Immature natural killer cell (primary cell): ENCODE data around the gene ZBTB7C. TPM values are rescaled to one million over a fixed set of nuclear protein-coding genes. Genes with fewer than 3 reads are reported as not detected.

Experiments
- DNase-seq, 3 donors: peaks; one replicate each; pipeline ENCODE4 v3.0.0; 2022; ENCODE audit warnings: mixed read lengths in 1 of 3
- H3K27ac Mint-ChIP-seq, 6 donors: one replicate each; pipeline ENCODE4 v1.8.0; 2020; ENCODE audit warnings: mixed read lengths in 6 of 6, mild to moderate bottlenecking in 5 of 6, inconsistent platforms in 4 of 6, moderate library complexity in 3 of 6
- H3K27me3 Mint-ChIP-seq, 3 donors: one replicate each; pipeline ENCODE4 v1.8.0; 2020 to 2021; ENCODE audit warnings: low read depth in 3 of 3, mild to moderate bottlenecking in 3 of 3, mixed read lengths in 3 of 3, moderate library complexity in 3 of 3, inconsistent platforms in 1 of 3
- H3K36me3 Mint-ChIP-seq, 3 donors: one replicate each; pipeline ENCODE4 v1.8.0; 2020; ENCODE audit warnings: mixed read lengths in 3 of 3, inconsistent platforms in 2 of 3, mild to moderate bottlenecking in 2 of 3
- H3K4me1 Mint-ChIP-seq, 2 donors: one replicate each; pipeline ENCODE4 v1.8.0; 2020; ENCODE audit warnings: inconsistent platforms in 2 of 2, mild to moderate bottlenecking in 2 of 2, mixed read lengths in 2 of 2, moderate library complexity in 1 of 2
- H3K4me3 Mint-ChIP-seq, 5 donors: one replicate each; pipeline ENCODE4 v1.8.0; 2020; ENCODE audit warnings: mild to moderate bottlenecking in 5 of 5, mixed read lengths in 5 of 5, inconsistent platforms in 3 of 5, moderate library complexity in 3 of 5
- H3K9me3 Mint-ChIP-seq, 6 donors: one replicate each; pipeline ENCODE4 v1.8.0; 2020; ENCODE audit warnings: mild to moderate bottlenecking in 6 of 6, mixed read lengths in 6 of 6, inconsistent platforms in 4 of 6, moderate library complexity in 3 of 6
- polyA plus RNA-seq, 3 donors: library from polyadenylated mRNA; unstranded; fragments of 300-500 nt; fragmentation: Illumina TruSeq; gene quantifications; one replicate each; pipeline ENCODE4 v1.2.3, GENCODE V29; 2021

ZBTB7C gene
- polyA plus RNA-seq, 3 donors from 2014 or later: not detected

DNA sequence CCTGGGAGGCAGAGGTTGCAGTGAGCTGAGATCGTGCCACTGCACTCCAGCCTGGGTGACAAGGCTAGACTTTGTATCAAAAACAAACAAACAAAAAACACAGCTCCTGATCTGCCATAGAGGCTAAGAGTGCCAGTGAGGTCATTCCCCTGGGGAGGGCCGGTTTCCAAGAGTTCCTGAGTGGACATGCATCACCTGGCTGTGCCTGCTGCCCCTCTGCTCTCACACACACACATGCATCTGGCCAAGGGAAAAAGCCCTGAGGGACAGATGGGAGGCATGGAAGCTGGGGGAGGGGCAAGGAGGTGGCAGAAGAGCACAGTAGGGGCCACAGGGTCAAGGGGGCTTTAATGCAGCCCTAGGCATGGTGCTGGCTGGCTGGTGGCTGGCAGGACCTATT is 60.4 kb downstream of the ZBTB7C start:
- H3K27me3 Mint-ChIP-seq: peaks cover 2% of the 10 kb centered on the region in 3 donors
- no peaks in the 10 kb centered on the region for H3K4me1 Mint-ChIP-seq
- H3K36me3 Mint-ChIP-seq: no peaks in the 10 kb centered on the region

DNA sequence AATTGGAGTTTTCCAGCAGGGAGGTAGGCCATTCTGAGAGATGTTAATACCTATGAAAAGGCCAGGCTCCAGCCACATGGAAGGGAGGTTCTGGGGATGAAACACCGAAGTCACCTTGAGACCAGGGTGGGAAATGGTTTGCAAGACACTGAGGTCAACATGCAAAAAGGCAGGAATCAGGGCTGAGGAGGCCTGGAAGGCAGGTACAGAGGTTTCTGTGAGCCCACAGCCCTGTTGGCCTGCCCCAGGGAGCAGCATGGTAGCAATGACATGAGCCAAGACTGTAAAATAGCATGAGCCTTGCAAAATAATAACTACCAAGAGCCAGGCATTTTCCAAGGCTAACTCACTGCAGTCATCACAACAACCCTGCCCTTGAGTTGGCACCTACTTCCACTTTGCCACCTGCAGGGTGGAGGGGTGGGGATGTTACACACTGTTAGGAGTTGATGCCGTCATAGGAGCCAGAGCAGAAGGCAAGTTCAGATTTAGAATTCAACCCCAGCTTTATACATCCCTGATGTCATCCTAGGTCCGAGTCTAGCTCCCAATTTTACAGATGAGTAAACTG is 61.3 kb downstream of the ZBTB7C start:
- Mint-ChIP-seq H3K9me3 (no peaks in the 10 kb centered on the region), H3K4me3 (no peak overlapping the region), H3K4me1 (no peaks in the 10 kb centered on the region), H3K36me3 (no peaks in the 10 kb centered on the region), H3K27ac (no peak overlapping the region), H3K27me3 (peaks cover 2% of the 10 kb centered on the region in 3 donors)
- no peak for DNase-seq

More for the DNA sequence above, 60.4 kb downstream of the ZBTB7C start:
- Mint-ChIP-seq H3K4me3 (no peak overlapping the region), H3K9me3 (no peaks in the 10 kb centered on the region), H3K27ac (no peak overlapping the region)
- no peak for DNase-seq

DNA sequence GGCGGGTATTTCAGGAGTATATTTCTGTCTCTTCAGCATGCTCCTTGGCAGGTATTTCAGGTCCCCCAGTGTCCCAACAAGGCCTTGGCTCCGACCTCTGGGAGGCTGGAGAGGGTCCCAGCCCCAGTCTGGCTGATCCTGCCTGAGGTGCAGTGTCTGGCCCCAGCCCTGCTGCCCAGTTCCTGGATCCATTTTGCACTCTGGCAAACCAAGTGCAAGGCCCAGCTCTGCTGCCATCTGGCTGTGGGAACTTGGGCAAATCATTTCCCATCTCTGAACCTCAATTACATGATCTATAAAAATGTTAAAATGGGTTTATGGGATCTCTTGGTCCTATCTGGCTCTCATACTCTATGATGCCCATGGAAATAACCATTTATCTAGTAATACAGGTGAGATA is 63.6 kb downstream of the ZBTB7C start:
- Mint-ChIP-seq H3K9me3 (no peaks in the 10 kb centered on the region), H3K4me1 (no peaks in the 10 kb centered on the region), H3K27me3 (peaks cover 0 to 2% (median 0%) of the 10 kb centered on the region in 3 donors), H3K4me3 (no peak overlapping the region), H3K27ac (no peak overlapping the region), H3K36me3 (no peaks in the 10 kb centered on the region)
- no peak for DNase-seq

DNA sequence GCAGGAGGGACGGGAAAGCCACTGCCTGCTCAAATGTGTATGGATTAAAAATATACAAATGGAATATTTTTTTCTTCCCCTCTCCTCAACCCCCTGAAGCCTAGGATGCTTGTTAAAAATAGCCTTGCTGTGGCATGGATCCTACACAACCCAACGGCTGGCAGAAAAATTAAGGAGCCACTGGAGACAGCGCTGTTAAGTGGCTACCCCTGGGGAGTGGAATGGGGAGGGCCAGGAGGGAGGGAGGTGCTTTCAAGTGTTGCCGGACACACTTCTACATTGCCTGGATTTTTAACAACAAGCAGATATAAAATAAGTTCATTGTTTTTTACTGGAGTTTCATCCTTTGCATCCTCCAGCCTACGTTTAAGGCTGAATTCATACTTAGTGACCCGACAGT is 66.6 kb downstream of the ZBTB7C start:
- Mint-ChIP-seq H3K4me1 (no peaks in the 10 kb centered on the region), H3K9me3 (no peaks in the 10 kb centered on the region), H3K4me3 (no peak overlapping the region), H3K36me3 (no peaks in the 10 kb centered on the region), H3K27ac (no peak overlapping the region), H3K27me3 (peaks cover 0 to 2% (median 0%) of the 10 kb centered on the region in 3 donors)
- no peak for DNase-seq

DNA sequence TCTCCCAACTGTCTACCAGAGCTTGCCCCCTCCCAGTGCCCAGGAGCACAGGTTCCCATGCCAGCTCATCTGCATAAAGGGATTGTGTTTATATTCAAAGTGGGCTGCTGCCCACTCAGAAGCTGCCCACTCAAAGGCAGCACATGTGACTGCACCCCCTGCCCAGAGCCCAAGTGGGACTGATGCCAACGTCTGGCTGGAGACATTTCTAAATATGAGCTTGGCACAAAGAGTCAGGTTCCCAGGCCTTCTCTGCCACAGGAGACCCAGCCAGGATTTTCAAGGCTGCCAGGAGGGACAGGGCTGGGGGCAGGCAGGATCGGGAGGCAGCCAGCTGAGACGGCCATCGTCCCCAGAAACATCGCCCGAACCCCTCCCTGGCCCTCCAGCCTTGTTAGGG is 67.1 kb downstream of the ZBTB7C start:
- no peak for DNase-seq
- H3K27me3 Mint-ChIP-seq: peaks cover 0 to 2% (median 0%) of the 10 kb centered on the region in 3 donors
- no peaks in the 10 kb centered on the region for H3K4me1 Mint-ChIP-seq
- no peak overlapping the region for H3K27ac Mint-ChIP-seq
- H3K9me3 Mint-ChIP-seq: no peaks in the 10 kb centered on the region
- no peak overlapping the region for H3K4me3 Mint-ChIP-seq
- no peaks in the 10 kb centered on the region for H3K36me3 Mint-ChIP-seq

DNA sequence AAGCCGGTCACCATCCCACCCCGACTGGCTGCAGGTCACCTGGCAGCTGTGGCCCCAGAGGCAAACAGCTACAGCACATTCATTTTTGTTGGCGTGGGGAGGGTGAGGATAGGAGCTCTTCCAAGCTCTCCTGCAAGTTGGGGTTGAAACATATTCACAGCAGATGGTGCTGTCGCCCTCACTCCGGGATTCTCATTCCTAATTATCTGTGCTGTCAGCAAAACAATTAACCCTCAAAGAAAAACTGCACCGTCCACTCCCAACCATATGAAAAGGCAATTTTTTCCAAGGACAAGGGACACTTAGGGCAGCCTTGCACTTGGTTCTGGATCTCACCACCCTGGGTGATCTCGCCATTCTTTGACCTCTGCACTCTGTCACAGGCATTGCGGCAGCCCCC is 68.6 kb downstream of the ZBTB7C start:
- Mint-ChIP-seq H3K36me3 (no peaks in the 10 kb centered on the region), H3K27me3 (peaks cover 0 to 2% (median 0%) of the 10 kb centered on the region in 3 donors), H3K9me3 (no peaks in the 10 kb centered on the region), H3K4me1 (no peaks in the 10 kb centered on the region), H3K4me3 (no peak overlapping the region), H3K27ac (no peak overlapping the region)
- DNase-seq: no peak

DNA sequence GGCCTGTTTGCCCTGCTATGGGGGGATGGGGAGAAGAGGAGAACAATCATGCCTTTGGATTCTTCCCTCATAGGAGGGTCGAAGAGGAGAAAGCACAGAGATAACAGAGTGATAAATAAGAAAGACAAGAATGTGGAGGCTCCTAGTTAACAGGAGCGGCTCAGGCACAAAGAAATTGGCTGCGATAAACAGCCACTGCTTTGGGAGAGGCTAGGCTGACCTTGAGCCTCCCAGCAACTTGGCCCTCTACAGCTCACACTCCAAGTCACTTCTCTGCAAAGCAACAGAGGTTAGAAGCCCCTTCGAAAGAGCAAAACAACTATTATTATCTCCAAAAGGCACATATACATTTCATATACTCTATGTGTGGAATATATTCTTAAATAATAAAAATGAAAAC is 69.5 kb downstream of the ZBTB7C start:
- H3K9me3 Mint-ChIP-seq: no peaks in the 10 kb centered on the region
- H3K36me3 Mint-ChIP-seq: no peaks in the 10 kb centered on the region
- peaks cover 0 to 2% (median 0%) of the 10 kb centered on the region in 3 donors for H3K27me3 Mint-ChIP-seq
- no peak overlapping the region for H3K27ac Mint-ChIP-seq
- H3K4me1 Mint-ChIP-seq: no peaks in the 10 kb centered on the region
- H3K4me3 Mint-ChIP-seq: no peak overlapping the region
- DNase-seq: no peak

DNA sequence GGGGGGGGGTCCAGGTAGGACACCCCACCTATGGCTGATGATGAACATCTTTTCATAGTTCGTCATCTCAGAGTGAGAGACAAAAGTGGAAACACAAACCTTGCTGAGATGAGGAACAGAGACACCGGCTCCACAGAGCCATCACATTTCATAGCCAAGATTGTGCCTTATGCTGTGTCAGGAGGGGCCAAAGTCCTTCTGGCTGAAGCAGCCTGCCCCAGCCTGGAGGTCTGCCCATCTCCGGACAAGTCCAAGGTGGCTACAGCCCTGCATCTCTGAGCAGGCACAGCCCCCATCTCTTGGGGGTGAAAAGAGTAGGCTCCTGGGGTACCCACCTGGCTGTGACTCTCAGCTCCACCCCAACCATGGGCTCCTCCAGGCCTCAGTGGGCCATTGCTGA is 70.3 kb downstream of the ZBTB7C start:
- no peak for DNase-seq
- no peak overlapping the region for H3K4me3 Mint-ChIP-seq
- no peak overlapping the region for H3K27ac Mint-ChIP-seq
- peaks cover 0 to 1% (median 0%) of the 10 kb centered on the region in 6 donors for H3K9me3 Mint-ChIP-seq
- no peaks in the 10 kb centered on the region for H3K4me1 Mint-ChIP-seq
- peaks cover 0 to 4% (median 0%) of the 10 kb centered on the region in 3 donors for H3K27me3 Mint-ChIP-seq
- H3K36me3 Mint-ChIP-seq: no peaks in the 10 kb centered on the region

DNA sequence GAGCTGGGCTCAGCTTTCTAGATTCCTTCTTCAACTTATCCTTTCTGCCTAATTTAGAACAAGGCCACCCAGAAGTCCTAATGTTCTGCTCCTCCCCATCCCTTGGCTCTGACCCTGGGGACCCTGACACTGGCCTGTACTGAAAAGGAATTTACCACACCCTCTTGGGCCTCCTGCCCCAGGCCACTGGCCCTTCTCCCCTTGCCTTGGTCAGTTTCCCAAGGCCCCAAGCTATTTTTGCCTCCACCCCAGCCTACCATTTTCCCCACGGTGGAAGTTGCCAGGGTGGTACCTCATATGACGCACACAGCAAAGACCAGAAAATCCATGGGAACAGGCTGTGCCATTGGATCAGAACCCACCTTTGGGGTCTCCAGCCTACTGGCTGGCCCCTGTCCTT is 72.1 kb downstream of the ZBTB7C start:
- Mint-ChIP-seq H3K36me3 (no peaks in the 10 kb centered on the region), H3K27me3 (peaks cover 0 to 4% (median 1%) of the 10 kb centered on the region in 3 donors), H3K4me1 (no peaks in the 10 kb centered on the region), H3K27ac (no peak overlapping the region), H3K4me3 (no peak overlapping the region), H3K9me3 (peaks cover 0 to 1% (median 0%) of the 10 kb centered on the region in 6 donors)
- no peak for DNase-seq

DNA sequence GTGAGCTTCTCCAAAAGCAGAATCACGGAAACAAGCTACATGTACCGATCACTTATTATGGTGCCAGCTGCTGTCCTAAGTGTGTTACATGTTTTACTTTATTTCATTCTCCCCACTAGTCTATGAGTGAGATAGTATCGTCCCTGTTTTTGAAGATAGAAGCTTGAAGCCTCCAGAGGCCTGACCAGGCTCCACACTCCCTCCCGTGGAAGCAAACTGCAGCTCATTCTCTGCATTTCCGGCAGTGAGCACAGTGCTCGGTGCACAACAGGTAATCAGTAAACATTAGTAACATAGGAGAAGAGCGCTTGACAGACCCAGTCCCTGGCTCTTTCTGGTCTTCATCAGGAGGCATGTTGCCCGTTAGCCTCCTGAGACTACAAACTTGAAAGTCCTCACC is 72.9 kb downstream of the ZBTB7C start:
- Mint-ChIP-seq H3K27ac (no peak overlapping the region), H3K4me3 (no peak overlapping the region), H3K9me3 (peaks cover 0 to 1% (median 0%) of the 10 kb centered on the region in 6 donors), H3K36me3 (no peaks in the 10 kb centered on the region), H3K27me3 (peaks cover 2 to 4% (median 3%) of the 10 kb centered on the region in 3 donors), H3K4me1 (no peaks in the 10 kb centered on the region)
- DNase-seq: no peak

DNA sequence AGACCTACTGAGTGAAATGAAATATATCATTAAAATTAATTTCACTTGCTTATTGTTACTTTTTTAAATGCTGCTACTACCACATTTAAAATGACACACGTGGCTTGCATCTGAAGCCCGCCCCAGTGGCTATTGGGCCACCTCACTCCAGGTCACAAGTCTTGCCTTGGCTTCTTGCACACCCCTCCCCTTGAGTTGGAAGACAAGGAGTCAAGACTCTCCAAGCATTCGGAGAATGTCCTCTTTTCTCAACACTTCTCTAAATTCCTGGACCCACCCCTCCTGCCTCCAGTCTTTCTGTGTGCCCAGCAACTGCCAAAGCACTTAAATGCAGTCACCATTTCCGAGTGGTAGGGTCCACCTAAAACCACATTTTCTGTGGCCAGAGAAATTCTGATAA is 73.4 kb downstream of the ZBTB7C start:
- no peak for DNase-seq
- H3K27ac Mint-ChIP-seq: no peak overlapping the region
- H3K9me3 Mint-ChIP-seq: peaks cover 0 to 1% (median 0%) of the 10 kb centered on the region in 6 donors
- H3K27me3 Mint-ChIP-seq: peaks cover 2 to 4% (median 3%) of the 10 kb centered on the region in 3 donors
- no peak overlapping the region for H3K4me3 Mint-ChIP-seq
- no peaks in the 10 kb centered on the region for H3K36me3 Mint-ChIP-seq
- no peaks in the 10 kb centered on the region for H3K4me1 Mint-ChIP-seq

DNA sequence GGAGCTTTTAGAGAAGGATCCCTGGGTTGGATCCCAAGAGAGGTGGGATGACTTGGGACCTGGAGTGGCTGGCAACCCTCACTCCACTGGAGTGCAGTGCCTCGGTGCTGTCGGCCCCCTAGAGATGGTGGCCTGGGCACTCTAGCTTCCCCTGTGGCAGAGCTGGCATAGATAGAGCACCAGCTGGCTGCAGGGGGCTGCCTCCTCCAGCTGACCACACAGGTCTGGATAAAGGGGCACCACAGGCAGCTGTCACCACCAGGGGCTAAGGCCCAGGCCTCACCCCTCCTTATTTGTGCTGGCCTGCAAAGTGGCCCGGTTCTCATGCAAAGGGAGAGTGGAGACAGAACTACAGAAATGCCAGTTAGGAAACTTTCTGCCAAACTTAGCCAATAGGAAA is 74.3 kb downstream of the ZBTB7C start:
- H3K36me3 Mint-ChIP-seq: no peaks in the 10 kb centered on the region
- H3K4me1 Mint-ChIP-seq: no peaks in the 10 kb centered on the region
- DNase-seq: no peak

DNA sequence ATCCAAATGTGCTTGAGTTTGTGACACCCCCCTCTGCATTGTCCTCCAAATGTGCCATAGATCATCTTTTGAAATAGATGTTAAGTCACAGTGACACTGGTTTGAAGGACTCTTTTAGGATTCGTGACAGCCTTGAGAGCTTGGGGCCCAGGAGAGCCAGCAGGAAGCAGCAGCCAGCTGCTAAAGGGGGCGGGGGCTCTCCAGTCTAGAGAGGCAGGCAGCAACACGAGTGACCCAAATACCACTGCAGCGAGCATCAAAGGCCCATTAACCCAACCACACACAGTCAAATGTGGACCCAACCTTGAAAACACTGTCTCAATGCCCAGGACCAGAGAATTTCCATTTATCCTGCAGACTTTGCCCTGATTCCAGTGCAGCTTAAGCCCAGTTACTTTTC is 75.6 kb downstream of the ZBTB7C start:
- H3K27me3 Mint-ChIP-seq: peaks cover 3 to 8% (median 4%) of the 10 kb centered on the region in 3 donors
- DNase-seq: no peak
- H3K4me1 Mint-ChIP-seq: no peaks in the 10 kb centered on the region
- H3K36me3 Mint-ChIP-seq: no peaks in the 10 kb centered on the region
- H3K9me3 Mint-ChIP-seq: peaks cover 0 to 1% (median 0%) of the 10 kb centered on the region in 6 donors
- no peak overlapping the region for H3K27ac Mint-ChIP-seq
- no peak overlapping the region for H3K4me3 Mint-ChIP-seq

More for the DNA sequence above, 74.3 kb downstream of the ZBTB7C start:
- Mint-ChIP-seq H3K4me3 (no peak overlapping the region), H3K27ac (no peak overlapping the region), H3K9me3 (peaks cover 0 to 1% (median 0%) of the 10 kb centered on the region in 6 donors), H3K27me3 (peaks cover 3 to 4% (median 4%) of the 10 kb centered on the region in 3 donors)

DNA sequence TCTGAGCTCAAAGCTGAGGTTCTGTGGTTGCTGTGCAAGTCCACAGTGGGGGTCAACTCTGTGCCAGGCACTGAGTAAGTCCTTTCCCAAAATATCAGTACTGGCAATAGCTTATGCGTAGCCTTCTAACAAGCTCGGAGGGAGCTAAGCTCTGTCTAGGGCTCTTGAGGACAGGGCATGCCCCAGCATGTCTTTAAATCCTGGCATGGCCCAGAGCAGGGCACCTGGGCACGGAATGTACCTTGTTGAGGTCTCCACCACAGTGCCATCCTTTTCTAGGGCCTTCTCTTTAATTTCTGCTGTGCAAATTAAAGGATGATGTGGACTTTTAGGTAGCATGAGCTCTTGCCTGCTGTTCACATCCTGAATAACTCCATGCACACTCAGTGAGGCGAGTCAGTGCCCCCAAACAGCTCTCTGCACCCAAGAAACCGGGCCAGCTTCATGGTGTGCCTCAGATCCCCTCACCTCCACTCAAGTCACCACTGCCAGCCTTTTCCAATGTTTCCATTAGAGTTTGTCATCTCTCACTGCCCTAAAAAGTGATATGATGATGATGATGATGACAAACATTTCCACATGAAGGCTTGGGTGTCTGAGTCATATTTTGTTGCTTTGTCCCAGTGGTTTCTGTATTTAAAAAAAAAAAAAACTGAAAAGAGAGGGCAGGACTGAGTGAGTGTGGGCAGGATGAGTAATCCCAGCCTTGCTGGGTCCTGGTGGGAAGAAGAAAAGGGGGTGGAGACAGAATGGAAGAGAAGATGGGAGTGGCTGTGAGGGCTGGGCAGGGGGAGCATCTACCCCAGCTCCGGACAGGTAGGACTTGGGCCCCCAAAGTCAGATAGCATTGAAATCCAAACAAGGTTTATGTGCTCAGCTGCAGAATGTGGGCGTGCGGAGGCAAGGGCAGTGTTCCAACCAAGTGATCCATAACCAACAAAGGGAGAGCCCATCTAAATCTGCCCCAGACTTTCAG is 78.9 kb downstream of the ZBTB7C start:
- Mint-ChIP-seq H3K4me3 (no peak overlapping the region), H3K4me1 (no peaks in the 10 kb centered on the region), H3K9me3 (peaks cover 0 to 1% (median 0%) of the 10 kb centered on the region in 6 donors)

More for the DNA sequence above, 78.9 kb downstream of the ZBTB7C start:
- Mint-ChIP-seq H3K27me3 (peaks cover 5 to 8% (median 7%) of the 10 kb centered on the region in 3 donors), H3K27ac (no peak overlapping the region), H3K36me3 (no peaks in the 10 kb centered on the region)
- DNase-seq: no peak
